IMR-90 (cell line): Measurements from ENCODE around the gene SNX32. TPM values are rescaled to one million over a fixed set of nuclear protein-coding genes. Genes with fewer than 3 reads are reported as not detected.

Source experiments
- ATAC-seq: fragments of 200-7000 bp; cut with Tn5 transposase; 2 replicates; pipeline ENCODE4 v1.9.1; 2020; ENCODE audit warnings: low read depth, mild to moderate bottlenecking, moderate library complexity
- BruUV-seq: library from RNA; stranded (reverse); fragments of 400-500 nt; replicated peaks from 2 replicates; lab custom pipeline; 2021; lab: Mats Ljungman, UMichigan
- CTCF ChIA-PET: fragments of 300-600 bp; formaldehyde crosslinking; extraction: SDS; loops from one replicate; lab custom pipeline; 2021; ENCODE audit warnings: antibody characterized with exemption; lab: Yijun Ruan, JAX
- POLR2A ChIA-PET: fragments of 300-600 bp; sonication (Branson Sonifier 250); formaldehyde crosslinking; loops from one replicate; lab custom pipeline; 2022; ENCODE audit warnings: antibody characterized with exemption; ENCODE audit not compliant: unreplicated experiment; lab: Charles Lee
- DNase-seq: peaks from one replicate; pipeline ENCODE4 v3.0.0; 2013
- H2AFZ ChIP-seq: replicated peaks from 2 replicates; pipeline ENCODE3; 2013; ENCODE audit warnings: low read length, mild to moderate bottlenecking; ENCODE audit not compliant: poor library complexity
- H2AK5ac ChIP-seq: 2 replicates; pipeline ENCODE4 v1.6.1; 2013; ENCODE audit warnings: low read depth, low read length, inconsistent platforms
- H2AK9ac ChIP-seq: replicated peaks from 2 replicates; pipeline ENCODE3; 2013; ENCODE audit warnings: mild to moderate bottlenecking, low read depth, low read length, moderate library complexity; ENCODE audit not compliant: poor library complexity
- H2BK120ac ChIP-seq: 2 replicates; pipeline ENCODE4 v1.6.1; 2013; ENCODE audit warnings: low read depth, low read length, inconsistent platforms
- H2BK15ac ChIP-seq: 3 replicates; pipeline ENCODE4 v1.6.1; 2013; ENCODE audit warnings: low read depth, low read length, inconsistent platforms
- H2BK20ac ChIP-seq: 2 replicates; pipeline ENCODE4 v1.6.1; 2013; ENCODE audit warnings: low read depth, mild to moderate bottlenecking, inconsistent platforms, low read length, moderate library complexity
- H2BK5ac ChIP-seq: 2 replicates; pipeline ENCODE4 v1.6.1; 2013; ENCODE audit warnings: mild to moderate bottlenecking, low read depth, low read length, inconsistent platforms; ENCODE audit not compliant: poor library complexity, severe bottlenecking
- H3K14ac ChIP-seq: replicated peaks from 2 replicates; pipeline ENCODE4 v1.6.1; 2013; ENCODE audit warnings: low read depth, low read length, inconsistent platforms
- H3K18ac ChIP-seq: 2 replicates; pipeline ENCODE4 v1.6.1; 2013; ENCODE audit warnings: low read depth, low read length, control low read depth
- H3K23ac ChIP-seq: 2 replicates; pipeline ENCODE4 v1.6.1; 2013; ENCODE audit warnings: low read depth, low read length, inconsistent platforms
- H3K27ac ChIP-seq: 2 replicates; pipeline ENCODE4 v1.5.1; 2013; ENCODE audit warnings: mild to moderate bottlenecking, control low read depth, low read length; ENCODE audit not compliant: insufficient read depth
- H3K27me3 ChIP-seq: 2 replicates; pipeline ENCODE4 v1.6.1; 2013; ENCODE audit warnings: low read length; ENCODE audit not compliant: control insufficient read depth, insufficient read depth
- H3K36me3 ChIP-seq: 2 replicates; pipeline ENCODE4 v1.6.1; 2013; ENCODE audit warnings: low read length, mixed read lengths; ENCODE audit not compliant: control insufficient read depth, insufficient read depth
- H3K4ac ChIP-seq: 2 replicates; pipeline ENCODE4 v1.6.1; 2013; ENCODE audit warnings: low read depth, low read length, inconsistent platforms
- H3K4me1 ChIP-seq: 2 replicates; pipeline ENCODE4 v1.6.1; 2013; ENCODE audit warnings: low read length, mixed read lengths; ENCODE audit not compliant: control insufficient read depth, insufficient read depth
- H3K4me2 ChIP-seq: 2 replicates; pipeline ENCODE4 v1.6.1; 2013; ENCODE audit warnings: low read depth, mild to moderate bottlenecking, control low read depth, low read length, moderate library complexity
- H3K4me3 ChIP-seq: 2 replicates; pipeline ENCODE4 v1.5.1; 2013; ENCODE audit warnings: low read depth, mild to moderate bottlenecking, control low read depth, low read length, moderate library complexity; ENCODE audit not compliant: insufficient read depth
- H3K56ac ChIP-seq: 2 replicates; pipeline ENCODE4 v1.6.1; 2013; ENCODE audit warnings: low read length, inconsistent platforms; ENCODE audit not compliant: insufficient read depth; ENCODE audit errors: extremely low read depth
- H3K79me1 ChIP-seq, 2 experiments: 2 replicates each; pipeline ENCODE4 v1.6.1; 2013; ENCODE audit warnings: low read length in 2 of 2, inconsistent platforms in 1 of 2, low read depth in 1 of 2
- H3K9ac ChIP-seq: 2 replicates; pipeline ENCODE4 v1.6.1; 2013; ENCODE audit warnings: low read depth, low read length, control low read depth
- H3K9me1 ChIP-seq: 2 replicates; pipeline ENCODE4 v1.6.1; 2013; ENCODE audit warnings: low read length, inconsistent platforms; ENCODE audit not compliant: insufficient read depth
- H3K9me3 ChIP-seq: 2 replicates; pipeline ENCODE4 v1.6.1; 2013; ENCODE audit warnings: low read length; ENCODE audit not compliant: control insufficient read depth, insufficient read depth
- H4K20me1 ChIP-seq: 2 replicates; pipeline ENCODE4 v1.6.1; 2013; ENCODE audit warnings: low read length, inconsistent platforms; ENCODE audit not compliant: insufficient read depth
- H4K5ac ChIP-seq: 2 replicates; pipeline ENCODE4 v1.6.1; 2013; ENCODE audit warnings: mild to moderate bottlenecking, low read depth, low read length, control low read depth
- H4K8ac ChIP-seq, 2 experiments: 2 replicates each; pipeline ENCODE4 v1.6.1; 2013; ENCODE audit warnings: low read depth in 2 of 2, low read length in 2 of 2, control low read depth in 1 of 2, inconsistent platforms in 1 of 2
- H4K91ac ChIP-seq: 2 replicates; pipeline ENCODE4 v1.6.1; 2013; ENCODE audit warnings: low read depth, low read length, inconsistent platforms; ENCODE audit not compliant: insufficient read depth
- BHLHE40 ChIP-seq: fragments of 150-350 bp; IDR thresholded peaks from 2 replicates; pipeline ENCODE4 v1.6.1; 2016; ENCODE audit warnings: mild to moderate bottlenecking, low read depth, low read length
- CEBPB ChIP-seq: IDR thresholded peaks from 2 replicates; pipeline ENCODE4 v1.6.1; 2012; ENCODE audit warnings: low read depth, low read length, improper control_type of control experiment
- CHD1 ChIP-seq: IDR thresholded peaks from 2 replicates; pipeline ENCODE4 v1.6.1; 2012; ENCODE audit warnings: low read depth, low read length, improper control_type of control experiment
- FOS ChIP-seq: fragments of 150-350 bp; IDR thresholded peaks from 2 replicates; pipeline ENCODE4 v1.6.1; 2016; ENCODE audit warnings: low read depth, low read length
- MAFK ChIP-seq: IDR thresholded peaks from 2 replicates; pipeline ENCODE4 v1.6.1; 2012; ENCODE audit warnings: low read depth, low read length, improper control_type of control experiment
- MAZ ChIP-seq: IDR thresholded peaks from 2 replicates; pipeline ENCODE4 v1.6.1; 2012; ENCODE audit warnings: low read depth, mild to moderate bottlenecking, low read length, improper control_type of control experiment, moderate library complexity, borderline replicate concordance
- MXI1 ChIP-seq: IDR thresholded peaks from 2 replicates; pipeline ENCODE4 v1.6.1; 2012; ENCODE audit warnings: low read depth, mild to moderate bottlenecking, low read length, moderate library complexity, borderline replicate concordance
- NFE2L2 ChIP-seq: fragments of 150-350 bp; IDR thresholded peaks from 2 replicates; pipeline ENCODE4 v1.6.1; 2016; ENCODE audit warnings: low read depth, mild to moderate bottlenecking, low read length
- POLR2A ChIP-seq: IDR thresholded peaks from 2 replicates; pipeline ENCODE4 v1.6.1; 2012; ENCODE audit warnings: mild to moderate bottlenecking, low read depth, low read length
- RAD21 ChIP-seq: IDR thresholded peaks from 2 replicates; pipeline ENCODE4 v1.6.1; 2012; ENCODE audit warnings: low read length, improper control_type of control experiment
- RCOR1 ChIP-seq: IDR thresholded peaks from 2 replicates; pipeline ENCODE4 v1.6.1; 2012; ENCODE audit warnings: mild to moderate bottlenecking, low read length, improper control_type of control experiment; ENCODE audit not compliant: insufficient replicate concordance
- RFX5 ChIP-seq: IDR thresholded peaks from 2 replicates; pipeline ENCODE4 v1.8.0; 2012; ENCODE audit warnings: low read depth, mild to moderate bottlenecking, low read length, moderate library complexity
- SMC3 ChIP-seq: fragments of 150-350 bp; IDR thresholded peaks from 2 replicates; pipeline ENCODE4 v1.6.1; 2016; ENCODE audit warnings: low read depth, mild to moderate bottlenecking, antibody characterized with exemption, low read length, moderate library complexity
- WGBS, 2 experiments: methylation state at CpG; one replicate each; pipeline versions ENCODE4 v1.1.5 to v1.1.7; 2013; ENCODE audit warnings: missing lambda C conversion rate in 2 of 2; ENCODE audit not compliant: insufficient read length in 1 of 2; ENCODE audit errors: extremely low coverage in 2 of 2; 5-methylcytosine and 5-hydroxymethylcytosine counted together
- dilution Hi-C: fragments of 300-500 bp; cut with HindIII; formaldehyde crosslinking; loops from one replicate; pipeline ENCODE4 v1.14.3; 2018; ENCODE audit warnings: low sequenced_read_pairs; ENCODE audit not compliant: unreplicated experiment
- in situ Hi-C: fragments of 300-500 bp; cut with MboI; formaldehyde crosslinking; loops from 3 replicates; pipeline ENCODE4 v1.14.3; 2019; ENCODE audit warnings: low sequenced_read_pairs, inconsistent platforms, mixed read lengths
- intact Hi-C: fragments of 100-400 bp; cut with micrococcal nuclease; formaldehyde crosslinking; loops from 2 replicates; pipeline ENCODE4 v1.10.0; 2022
- polyA plus RNA-seq, 3 experiments: library from polyadenylated mRNA; depleted of rRNA; stranded (reverse); fragments of >200 nt; gene quantifications; 2 replicates each; pipeline ENCODE4 v1.2.3, GENCODE V29; 2012; ENCODE audit warnings: low replicate concordance in 1 of 3
- total RNA-seq: library from RNA; depleted of rRNA; stranded (reverse); fragments of >200 nt; gene quantifications from 2 replicates; pipeline ENCODE4 v1.2.3, GENCODE V29; 2012
- TF ChIP-seq, protein P1 (sequence below): fragments of 150-350 bp; IDR thresholded peaks from 2 replicates; pipeline ENCODE4 v1.6.1; 2017; ENCODE audit warnings: mild to moderate bottlenecking, antibody characterized with exemption, low read length, low read depth
- TF ChIP-seq, protein P2 (sequence below): conservative IDR thresholded peaks from 2 replicates; pipeline ENCODE4 v1.5.1; 2012; ENCODE audit warnings: mild to moderate bottlenecking, low read depth, low read length, improper control_type of control experiment
- TF ChIP-seq, protein P3 (sequence below): fragments of 150-350 bp; IDR thresholded peaks from 2 replicates; pipeline ENCODE4 v1.6.1; 2016; ENCODE audit warnings: low read depth, mild to moderate bottlenecking, low read length, moderate library complexity, borderline replicate concordance

The SNX32 gene
- total and polyA plus RNA-seq, 2 of the 4 experiments (the other 2 are of a cell fraction) = 0.36 to 0.79 TPM

DNA sequence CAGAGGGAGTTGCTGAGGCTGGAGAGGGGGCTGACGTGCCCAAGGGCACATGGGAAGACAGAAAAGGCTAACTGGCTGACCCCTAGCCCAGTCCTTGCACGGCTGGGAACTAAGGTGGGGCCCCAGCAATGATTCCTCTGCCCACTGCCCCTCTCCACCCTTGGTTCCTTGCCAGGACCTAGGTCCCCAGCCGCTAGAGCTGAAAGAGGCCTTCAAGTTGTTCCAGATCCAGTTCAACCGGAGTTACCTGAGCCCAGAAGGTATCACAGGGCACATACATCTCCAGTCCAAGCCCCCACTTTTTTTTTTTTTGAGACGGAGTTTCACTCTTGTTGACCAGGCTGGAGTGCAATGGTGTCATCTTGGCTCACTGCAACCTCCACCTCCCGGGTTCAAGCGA lies 46.3 kb downstream of the SNX32 start:
- in situ Hi-C loops = loop anchor here (5.0 kb wide), 1 partner anchor 107 kb away; no protein-coding TSS in a partner anchor
- dilution Hi-C loops = no loop called here

More for the DNA sequence above, 46.3 kb downstream of the SNX32 start:
- Histone ChIP-seq H4K5ac (no peak overlapping the region), H2BK20ac (no peak overlapping the region), H4K20me1 (peaks cover 12% of the 10 kb centered on the region; the same call in 1 of the 2 replicates), H2AFZ (no peak overlapping the region), H3K4me2 (no peak overlapping the region), H3K9ac (no peak overlapping the region), H3K27me3 (no peaks in the 10 kb centered on the region), H2BK15ac (no peak overlapping the region), H3K4ac (no peak overlapping the region), H3K4me1 (no peaks in the 10 kb centered on the region; the same call in 1 of the 2 replicates), H3K56ac (no peak overlapping the region), H2AK9ac (peak overlapping the region; percentile 50), H4K8ac (no peak overlapping the region), H2AK5ac (no peak overlapping the region), H3K9me1 (peaks cover 8% of the 10 kb centered on the region), H3K14ac (no peak overlapping the region), H2BK120ac (no peak overlapping the region), H2BK5ac (no peak overlapping the region), H4K91ac (no peak overlapping the region), H3K79me1 (peaks cover 9 to 23% of the 10 kb centered on the region in 2 experiments), H3K18ac (no peak overlapping the region), H3K27ac (no peak overlapping the region), H3K23ac (no peak overlapping the region), H3K36me3 (peaks cover 27% of the 10 kb centered on the region), H3K9me3 (no peaks in the 10 kb centered on the region), H3K4me3 (no peak overlapping the region)
- intact Hi-C loops = no loop called here
- CTCF ChIA-PET = no interaction called here
- WGBS, 2 experiments = 83% methylated on average over 4 of the region's 7 CpGs; no CpG with 5 or more reads in 1 of the 2 experiments
- TF ChIP-seq MXI1 (no peak), RCOR1 (no peak), MAZ (no peak), MAFK (no peak), BHLHE40 (no peak), RAD21 (no peak), RFX5 (no peak), NFE2L2 (no peak), POLR2A (no peak), CHD1 (no peak), CEBPB (no peak), FOS (no peak), SMC3 (no peak)
- TF ChIP-seq, protein P1, sequence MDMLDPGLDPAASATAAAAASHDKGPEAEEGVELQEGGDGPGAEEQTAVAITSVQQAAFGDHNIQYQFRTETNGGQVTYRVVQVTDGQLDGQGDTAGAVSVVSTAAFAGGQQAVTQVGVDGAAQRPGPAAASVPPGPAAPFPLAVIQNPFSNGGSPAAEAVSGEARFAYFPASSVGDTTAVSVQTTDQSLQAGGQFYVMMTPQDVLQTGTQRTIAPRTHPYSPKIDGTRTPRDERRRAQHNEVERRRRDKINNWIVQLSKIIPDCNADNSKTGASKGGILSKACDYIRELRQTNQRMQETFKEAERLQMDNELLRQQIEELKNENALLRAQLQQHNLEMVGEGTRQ = no peak
- TF ChIP-seq, protein P2, sequence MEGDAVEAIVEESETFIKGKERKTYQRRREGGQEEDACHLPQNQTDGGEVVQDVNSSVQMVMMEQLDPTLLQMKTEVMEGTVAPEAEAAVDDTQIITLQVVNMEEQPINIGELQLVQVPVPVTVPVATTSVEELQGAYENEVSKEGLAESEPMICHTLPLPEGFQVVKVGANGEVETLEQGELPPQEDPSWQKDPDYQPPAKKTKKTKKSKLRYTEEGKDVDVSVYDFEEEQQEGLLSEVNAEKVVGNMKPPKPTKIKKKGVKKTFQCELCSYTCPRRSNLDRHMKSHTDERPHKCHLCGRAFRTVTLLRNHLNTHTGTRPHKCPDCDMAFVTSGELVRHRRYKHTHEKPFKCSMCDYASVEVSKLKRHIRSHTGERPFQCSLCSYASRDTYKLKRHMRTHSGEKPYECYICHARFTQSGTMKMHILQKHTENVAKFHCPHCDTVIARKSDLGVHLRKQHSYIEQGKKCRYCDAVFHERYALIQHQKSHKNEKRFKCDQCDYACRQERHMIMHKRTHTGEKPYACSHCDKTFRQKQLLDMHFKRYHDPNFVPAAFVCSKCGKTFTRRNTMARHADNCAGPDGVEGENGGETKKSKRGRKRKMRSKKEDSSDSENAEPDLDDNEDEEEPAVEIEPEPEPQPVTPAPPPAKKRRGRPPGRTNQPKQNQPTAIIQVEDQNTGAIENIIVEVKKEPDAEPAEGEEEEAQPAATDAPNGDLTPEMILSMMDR = no peak
- TF ChIP-seq, protein P3, sequence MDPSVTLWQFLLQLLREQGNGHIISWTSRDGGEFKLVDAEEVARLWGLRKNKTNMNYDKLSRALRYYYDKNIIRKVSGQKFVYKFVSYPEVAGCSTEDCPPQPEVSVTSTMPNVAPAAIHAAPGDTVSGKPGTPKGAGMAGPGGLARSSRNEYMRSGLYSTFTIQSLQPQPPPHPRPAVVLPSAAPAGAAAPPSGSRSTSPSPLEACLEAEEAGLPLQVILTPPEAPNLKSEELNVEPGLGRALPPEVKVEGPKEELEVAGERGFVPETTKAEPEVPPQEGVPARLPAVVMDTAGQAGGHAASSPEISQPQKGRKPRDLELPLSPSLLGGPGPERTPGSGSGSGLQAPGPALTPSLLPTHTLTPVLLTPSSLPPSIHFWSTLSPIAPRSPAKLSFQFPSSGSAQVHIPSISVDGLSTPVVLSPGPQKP = no peak
- DNase-seq (no peak), ATAC-seq (no peak)
- BruUV-seq = no TSS peak
- POLR2A ChIA-PET = no interaction called here
